Activated CD4-positive, CD25-positive, alpha-beta regulatory T cell treated with anti-CD3 and anti-CD28 coated beads, Interleukin-2, amount 50 U/mL, for 16 hours (primary cell): ENCODE results near the gene CHST11.

Experiments used
- DNase-seq: peaks from one replicate; pipeline ENCODE4 v3.0.0-alpha.2; 2020; ENCODE audit warnings: low read depth, low spot score

The CHST11 gene

DNA sequence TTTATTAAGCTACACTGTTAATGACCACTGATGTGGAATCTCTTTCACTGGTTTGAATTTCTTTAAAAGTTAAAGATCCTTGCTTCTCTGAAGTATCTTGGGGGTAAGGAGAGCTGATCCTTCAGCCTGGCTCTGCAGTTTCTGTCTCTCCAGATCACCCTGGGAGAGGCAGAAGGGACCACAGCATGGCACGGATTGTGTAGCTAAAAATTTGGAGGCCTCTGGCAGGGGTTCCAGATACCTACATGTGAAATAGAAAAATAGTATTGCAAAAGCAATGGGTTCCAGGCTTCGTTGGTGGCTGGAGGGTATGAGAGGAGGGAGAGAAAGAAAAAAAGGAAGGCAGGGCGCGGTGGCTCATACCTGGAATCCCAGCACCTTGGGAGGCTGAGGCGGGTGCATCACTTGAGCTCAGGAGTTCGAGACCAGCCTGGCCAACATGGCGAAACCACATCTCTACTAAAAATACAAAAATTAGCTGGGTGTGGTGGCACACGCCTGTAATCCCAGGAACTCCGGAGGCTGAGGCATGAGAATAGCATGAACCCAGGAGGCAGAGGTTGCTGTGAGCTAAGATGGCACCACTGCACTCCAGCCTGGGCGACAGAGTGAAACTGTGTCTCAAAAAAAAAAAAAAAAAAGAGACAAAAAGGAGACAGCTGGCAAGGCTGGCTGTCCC, 3.4 kb downstream of the CHST11 start:
- no peak for DNase-seq

DNA sequence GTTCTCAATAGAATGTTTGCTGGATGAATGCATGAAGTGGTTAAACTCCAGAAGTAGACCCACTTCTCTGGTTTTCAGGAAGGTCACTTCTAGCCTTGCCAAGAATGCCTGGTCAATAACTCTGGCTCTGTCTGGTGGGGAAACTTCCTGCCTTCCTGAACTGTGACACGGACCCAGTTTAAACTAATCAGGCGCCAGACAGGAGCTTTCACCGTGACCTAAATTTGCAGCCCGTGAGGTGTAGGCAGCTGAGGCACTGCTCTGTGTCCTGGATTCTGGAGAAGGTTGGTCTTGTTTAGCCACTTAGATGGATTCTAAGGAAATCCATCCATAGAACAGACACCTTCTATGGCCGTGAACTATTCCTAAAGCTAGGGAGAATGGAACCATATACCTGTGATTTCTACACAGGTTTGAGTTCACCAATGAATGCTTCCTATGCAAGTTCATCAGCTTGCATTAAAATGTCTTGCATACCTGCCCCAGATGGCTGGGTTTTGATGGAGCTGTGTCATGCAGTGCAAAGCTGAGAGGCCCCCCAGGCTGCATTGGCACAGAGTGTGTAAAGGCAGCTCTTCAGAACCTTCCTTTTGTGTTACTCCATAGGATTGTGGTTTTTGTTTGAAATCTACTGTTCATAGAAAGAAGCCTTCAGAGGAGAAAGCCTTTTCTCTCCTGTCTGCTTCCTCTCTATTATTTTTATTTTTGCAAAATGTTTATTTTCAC, 4.4 kb downstream of the CHST11 start:
- DNase-seq = no peak

DNA sequence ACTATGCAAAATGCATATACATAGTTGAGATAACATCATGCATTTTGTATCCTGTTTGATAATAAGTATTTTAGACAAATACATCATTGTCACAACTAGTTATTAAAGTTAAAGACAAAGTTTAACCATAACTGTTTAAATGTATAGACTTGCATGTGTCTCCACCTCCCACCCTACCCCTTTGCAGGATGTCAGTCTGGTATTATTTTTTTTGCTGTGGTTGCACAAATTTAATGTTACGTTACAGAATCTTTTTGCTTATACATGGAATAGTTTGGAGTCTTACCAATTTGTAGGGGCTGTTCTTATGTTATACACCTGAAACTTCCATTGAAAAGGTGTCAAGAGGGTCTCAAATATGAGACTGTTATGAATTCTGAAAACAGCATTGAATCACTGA, 5.6 kb downstream of the CHST11 start:
- no peak for DNase-seq

DNA sequence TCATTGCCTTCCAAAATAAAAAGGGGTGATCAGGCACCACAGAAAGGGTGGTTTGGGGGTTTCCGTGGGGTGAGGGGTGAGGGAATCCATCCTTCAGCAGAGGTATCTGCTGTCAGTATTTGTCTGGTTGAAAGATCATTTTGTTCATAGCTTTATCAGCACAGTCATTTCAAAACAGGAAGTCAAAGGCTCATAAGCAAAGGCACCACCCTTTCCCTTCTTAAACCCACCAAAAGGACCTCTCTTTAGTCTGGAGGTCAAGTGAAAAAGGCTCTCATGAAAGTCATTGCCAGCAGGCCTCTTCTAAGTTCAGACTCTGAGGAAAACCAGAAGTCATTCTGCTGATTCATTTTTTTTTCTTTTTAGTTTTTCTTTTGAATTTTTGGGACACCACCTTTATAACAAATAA, 6.2 kb downstream of the CHST11 start:
- DNase-seq = no peak

DNA sequence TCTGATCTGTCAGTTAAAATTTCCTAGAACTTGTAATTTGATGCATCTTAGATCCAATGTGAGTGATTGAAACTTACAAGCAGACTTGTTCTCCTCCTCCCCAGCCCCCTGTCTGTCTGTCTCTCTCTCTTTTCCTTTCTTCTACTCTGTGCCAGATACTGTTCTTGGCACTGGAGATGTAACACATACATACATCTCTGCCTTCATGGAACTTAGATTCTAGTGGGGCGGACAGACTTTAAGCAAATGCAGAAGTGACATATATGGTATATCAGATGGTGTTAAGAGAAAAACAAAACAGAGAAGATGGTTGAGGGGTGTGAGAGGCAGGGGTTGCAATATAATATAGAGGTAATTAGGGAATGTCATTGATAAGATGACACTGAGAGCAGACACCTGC, 6.6 kb downstream of the CHST11 start:
- DNase-seq = no peak

DNA sequence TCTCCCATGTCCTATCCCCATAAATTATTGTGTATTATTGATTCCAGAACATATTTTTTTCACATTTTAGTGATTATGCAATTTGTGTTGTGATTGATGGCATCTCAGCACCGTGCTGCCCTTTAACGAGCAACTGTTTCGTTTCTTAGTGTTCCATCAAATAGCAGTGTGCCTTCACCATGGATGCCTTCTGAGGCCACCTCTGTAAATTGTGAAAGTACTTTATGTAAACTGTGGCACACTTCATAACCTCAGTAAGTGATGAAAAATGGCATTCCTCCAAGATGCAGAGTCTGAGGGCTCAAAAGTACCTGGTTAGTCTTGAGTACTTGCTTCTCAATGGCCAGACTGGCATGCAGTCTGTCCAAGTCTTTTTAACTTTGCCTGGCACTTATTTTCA, 8.2 kb downstream of the CHST11 start:
- no peak for DNase-seq

DNA sequence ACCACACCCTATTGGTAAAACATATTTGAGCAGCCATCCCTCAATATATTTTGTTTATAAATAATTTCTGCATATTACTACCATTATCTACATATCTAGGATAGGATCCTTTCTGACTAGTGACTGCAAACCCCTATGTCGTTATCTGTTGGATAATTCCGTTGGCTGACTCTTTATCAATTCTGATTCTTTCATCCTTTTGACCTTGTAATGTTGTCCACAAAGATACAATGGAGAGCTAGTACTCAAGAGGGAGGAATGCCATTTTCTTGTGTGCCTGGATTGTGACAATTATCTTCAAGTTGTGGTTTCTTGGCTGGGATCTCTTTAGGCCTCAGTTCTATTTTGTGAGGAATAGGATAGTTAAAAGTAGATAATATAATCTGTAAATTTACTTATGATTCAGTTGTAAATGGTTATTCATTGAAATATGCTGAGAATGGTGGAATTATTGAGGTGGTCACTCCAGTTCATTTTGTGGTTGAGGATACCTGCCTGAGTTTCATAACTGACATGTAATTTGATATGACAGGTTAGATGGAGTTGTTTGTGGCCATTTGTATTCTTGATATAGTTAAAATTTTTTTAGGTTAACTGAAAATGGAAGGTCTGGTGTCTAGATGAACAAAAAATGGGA, 10.1 kb downstream of the CHST11 start:
- no peak for DNase-seq

DNA sequence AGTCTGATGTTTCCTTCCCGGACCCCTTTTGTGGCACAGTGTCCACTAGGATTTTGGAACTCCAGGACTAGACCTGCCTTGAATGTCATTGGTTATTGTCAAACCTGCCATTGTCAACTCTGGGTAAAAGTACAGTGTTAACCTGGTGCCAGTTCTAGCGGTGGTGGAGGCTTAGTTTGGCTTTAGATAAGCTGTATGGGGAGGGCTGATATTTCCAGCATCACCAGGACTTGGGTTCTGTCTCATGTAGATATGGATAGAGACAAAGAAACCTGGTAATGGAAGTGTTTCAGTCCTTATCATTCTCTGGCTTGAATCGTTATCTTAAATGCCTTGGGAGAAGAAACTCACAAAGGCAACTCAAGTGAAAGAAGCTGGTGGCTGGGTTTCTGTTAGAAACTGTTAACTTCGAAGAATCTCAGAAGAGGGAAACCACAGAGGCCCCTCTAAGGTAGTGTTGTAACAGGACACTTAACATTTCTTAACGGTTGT, 10.6 kb downstream of the CHST11 start:
- DNase-seq = no peak

DNA sequence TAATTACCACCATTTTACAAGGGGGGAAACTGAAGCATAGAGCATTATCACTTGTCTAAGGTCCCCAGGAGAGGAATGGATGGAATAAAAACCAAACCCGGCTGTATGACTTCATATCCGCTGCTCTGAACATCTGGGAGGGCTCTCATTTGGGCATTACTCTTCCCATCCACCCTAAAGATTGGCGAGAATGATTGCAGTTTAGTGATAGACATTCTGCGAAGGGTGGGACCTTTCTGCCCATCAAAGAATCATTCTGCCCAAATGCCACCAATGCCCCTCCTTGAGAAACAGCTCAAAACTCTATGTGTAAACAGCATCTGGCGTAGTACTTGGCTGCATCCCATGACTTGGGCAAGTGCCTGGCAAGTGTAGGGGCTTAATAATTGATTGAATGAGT, 11.6 kb downstream of the CHST11 start:
- no peak for DNase-seq

DNA sequence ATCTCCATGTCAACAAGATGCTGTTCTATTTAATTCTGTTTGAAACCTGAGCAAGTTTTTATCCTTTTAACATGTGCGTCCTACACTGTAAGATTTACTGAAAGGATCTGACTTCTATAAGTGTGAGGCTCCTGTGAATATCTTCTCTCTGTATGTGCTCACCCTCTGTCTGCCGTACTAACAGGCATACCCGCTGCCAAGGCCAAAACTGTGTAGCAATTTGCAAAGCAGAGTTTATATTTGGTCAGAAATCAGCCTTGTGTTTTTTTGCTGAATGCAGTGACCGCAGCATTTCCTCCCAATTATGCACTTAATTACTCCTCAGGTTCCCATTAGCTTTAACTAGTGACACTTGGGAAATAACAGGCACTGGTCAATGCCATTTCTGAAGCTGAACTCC, 12.3 kb downstream of the CHST11 start:
- DNase-seq = no peak

DNA sequence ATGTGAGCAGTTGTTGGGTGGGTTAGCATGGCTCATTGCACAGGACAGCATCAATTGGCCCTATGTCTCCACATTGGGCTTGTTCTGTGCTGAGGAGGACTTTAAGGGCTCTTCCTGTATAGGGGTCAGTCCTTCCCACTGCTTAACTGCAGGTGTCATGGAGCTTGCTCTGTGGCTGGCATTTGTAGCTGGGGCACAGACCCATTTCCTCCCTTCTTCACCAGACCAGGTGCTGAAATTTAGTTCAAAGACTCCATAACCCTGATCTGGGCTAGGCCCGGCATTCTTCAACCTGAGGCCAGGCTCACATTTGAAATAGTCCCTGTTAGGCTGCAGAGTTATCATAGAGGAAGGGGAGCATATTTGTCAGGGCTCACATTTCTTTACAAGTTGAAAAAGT, 12.8 kb downstream of the CHST11 start:
- no peak for DNase-seq

DNA sequence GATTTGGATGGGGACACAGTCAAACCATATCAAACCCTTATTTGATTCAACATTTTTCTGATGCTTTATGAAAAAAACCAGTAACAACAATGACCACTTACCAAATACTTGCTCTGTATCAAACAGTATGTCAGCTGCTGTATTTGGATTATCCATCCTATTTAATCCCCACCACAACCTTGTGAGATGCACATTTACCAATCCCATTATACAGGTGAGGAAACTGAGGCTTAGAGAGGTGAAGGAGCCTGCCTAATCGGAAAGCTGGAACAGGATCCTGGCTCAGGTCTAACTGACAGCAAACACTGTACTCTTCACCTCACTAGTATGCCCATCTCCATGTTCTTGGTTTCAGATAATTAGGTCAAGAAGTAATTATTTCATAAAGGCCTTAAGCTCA, 13.8 kb downstream of the CHST11 start:
- DNase-seq = no peak

DNA sequence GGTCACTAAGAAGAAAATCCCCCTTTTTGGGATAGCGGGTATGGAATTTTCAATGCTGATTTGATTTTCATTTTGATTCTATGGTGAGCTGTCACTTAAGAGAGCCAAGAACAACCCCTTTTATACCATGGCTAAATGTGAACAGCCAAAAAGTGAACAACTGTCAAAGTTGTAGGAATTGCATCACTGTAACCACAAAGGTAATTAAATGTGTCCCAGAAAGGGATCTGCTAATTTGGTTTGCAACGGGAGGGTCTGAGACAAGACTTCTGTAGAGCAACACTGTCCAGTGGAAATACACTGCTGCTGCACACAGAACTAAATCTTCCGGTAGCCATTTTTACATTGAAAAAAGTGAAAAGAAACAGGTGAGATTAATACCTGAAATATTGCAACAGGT, 14.6 kb downstream of the CHST11 start:
- DNase-seq = no peak

DNA sequence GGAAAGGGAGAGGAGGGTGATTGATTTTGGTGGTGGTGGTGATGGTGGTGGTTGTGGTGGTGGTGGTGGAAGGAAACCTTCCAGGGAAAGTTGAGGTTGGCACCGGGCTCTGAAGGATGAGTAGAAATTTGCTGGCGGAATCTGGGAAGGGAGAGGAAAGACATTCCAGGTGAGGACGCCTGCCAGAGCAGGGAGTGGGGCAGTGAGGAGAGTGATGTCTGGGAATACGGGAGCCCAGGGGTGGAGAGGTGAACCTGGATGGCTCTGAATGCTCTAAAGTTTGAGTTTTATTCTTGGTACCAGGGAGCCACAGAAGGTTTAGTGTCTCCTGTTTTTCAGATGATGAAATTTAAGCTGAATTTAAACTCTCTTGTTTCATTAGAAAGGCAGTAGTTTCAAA, 16.0 kb downstream of the CHST11 start:
- no peak for DNase-seq

DNA sequence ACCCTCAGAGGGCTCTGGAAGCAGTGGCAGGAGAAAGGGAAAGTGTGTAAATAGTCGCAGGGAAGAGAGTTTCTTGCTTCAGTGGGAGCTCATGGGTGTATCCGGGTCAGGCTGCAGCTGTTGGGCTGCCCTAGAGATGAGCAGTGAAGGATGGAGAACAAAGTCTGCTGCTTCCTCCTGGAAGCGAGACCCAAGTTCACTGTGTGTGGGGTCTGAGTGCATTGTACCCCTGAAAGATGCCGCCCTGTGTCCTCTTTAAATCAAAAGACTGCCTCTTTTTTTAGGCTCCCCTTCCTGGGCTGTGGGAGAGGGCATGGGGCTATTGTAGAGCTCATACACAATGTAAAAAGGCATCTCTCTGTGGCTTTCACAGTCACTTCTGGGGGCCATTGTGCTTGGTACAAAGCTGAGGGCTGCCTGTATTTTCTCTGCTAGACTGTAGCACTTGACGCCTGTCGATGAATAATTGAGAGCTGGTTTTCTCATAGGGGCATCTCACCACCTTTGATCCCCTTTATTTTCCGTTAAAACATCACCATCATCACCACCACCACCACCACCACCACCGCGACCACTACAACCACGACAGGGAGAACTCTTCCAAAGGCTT, 16.7 kb downstream of the CHST11 start:
- no peak for DNase-seq

DNA sequence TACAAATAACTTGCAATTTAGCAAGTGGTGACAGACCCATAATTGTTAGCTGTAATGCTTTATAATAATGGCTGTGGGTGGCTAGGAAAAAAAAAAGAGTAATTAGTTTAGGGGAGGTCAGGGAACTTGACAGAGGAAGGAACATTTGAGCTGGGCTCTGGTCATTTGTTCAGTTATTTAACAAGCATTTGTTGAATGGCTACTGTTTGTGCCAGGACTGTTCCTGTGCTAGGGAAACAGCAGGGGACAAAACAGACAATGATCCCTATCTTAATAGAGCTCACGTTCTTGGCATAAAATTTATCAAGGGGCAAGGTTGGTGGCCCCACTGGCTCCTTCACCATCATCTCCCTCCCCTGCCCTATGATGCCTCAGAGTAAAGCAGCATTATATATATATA, 18.5 kb downstream of the CHST11 start:
- DNase-seq = no peak

DNA sequence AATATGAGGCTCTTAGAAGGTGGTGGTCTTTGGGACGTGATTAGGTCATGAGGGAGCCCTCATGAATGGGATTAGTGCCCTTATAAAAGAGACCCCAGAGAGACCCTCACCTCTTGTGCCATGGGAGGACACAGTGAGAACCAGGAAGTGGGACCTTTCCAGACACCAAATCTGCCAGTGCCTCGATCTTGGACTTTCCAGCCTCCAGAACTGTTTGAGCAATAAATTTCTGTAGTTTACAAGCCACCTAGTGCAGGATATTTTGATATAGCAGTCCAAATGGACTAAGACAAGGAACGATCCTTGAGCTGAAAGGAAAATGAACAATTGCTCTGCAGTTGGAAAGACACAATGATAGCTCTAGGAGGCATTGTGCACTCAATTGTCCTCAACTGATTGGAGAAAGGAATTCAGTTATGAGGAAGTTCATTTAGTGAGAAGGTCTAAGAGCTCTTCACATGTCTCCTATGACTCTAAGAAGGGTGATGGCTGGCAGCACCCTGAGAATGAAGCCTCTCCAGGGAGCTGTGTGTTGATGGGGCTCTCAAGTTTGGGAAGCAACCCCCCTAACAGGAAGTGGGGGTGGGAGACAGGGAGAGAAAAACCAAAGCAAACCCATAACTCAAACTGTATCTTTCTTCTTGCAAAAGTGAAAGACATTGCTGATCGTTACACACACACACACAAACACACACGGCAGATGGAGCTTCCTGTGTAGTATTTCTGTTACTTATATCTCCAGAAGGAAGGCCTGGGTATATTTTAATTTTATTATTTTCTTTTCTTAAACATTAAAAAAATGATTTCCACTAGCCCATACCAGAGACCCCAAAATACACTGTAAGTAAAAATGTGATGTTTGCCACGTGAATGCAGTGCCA, 21.0 kb downstream of the CHST11 start:
- DNase-seq = no peak

DNA sequence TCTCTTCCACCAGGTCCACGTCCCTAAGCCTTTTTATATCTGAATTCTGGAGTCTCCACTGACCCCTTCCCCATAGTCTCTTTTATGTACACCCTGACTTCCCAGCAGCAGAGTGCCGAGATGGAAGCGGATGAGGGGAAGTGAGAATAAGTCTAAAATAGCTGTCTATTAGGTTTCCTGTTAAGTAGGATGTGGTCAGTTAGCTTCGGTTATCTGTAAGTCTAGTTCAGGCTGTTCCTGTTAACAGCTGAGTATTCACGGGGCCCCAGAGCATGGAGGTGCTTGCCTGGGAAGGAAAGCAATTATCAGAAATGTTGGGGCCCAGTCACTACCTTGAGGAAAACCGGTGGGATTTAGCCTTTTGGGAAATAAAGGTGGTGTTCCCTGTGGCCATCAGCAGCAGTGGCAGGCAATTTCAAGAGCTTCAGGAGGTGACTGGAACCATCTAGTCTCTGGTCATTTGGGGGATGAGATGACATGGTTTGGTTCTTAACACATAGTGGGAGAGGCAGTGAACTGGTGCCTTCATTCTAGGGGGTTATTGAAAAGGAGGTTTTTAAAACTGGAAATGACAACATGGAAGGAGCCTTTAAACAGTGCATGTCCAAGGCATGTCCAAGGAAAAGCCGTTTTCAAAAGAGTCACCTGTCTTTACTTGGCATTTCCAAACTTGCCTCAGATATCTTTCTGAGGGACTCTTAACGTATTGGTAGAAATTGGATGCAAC, 21.8 kb downstream of the CHST11 start:
- no peak for DNase-seq

DNA sequence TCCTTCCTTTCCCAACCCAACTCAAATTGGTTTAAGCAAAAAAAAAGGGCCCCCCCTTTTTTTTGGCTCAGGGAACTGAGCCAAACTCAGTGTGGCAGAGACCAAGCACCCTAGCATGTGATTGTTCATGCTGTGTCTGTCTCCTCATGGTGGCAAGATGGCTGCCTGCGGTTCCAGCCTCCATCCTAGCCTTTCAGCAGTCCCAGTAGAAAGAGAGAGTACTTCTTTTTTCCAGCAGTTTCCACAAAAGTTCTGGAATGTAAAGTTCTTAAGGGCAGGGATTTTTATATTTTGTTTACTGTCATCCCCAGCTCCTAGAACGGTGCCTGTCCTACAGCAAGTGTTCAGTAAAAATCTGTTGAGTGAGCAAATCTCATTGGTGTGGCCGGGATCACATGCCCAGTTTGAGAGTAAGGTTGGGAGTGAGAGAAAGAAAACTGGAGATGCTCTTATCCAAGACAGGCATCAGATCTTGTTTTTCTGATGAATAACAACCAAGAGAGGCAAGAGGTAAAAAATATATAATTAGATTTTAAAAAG, 22.4 kb downstream of the CHST11 start:
- DNase-seq = no peak

DNA sequence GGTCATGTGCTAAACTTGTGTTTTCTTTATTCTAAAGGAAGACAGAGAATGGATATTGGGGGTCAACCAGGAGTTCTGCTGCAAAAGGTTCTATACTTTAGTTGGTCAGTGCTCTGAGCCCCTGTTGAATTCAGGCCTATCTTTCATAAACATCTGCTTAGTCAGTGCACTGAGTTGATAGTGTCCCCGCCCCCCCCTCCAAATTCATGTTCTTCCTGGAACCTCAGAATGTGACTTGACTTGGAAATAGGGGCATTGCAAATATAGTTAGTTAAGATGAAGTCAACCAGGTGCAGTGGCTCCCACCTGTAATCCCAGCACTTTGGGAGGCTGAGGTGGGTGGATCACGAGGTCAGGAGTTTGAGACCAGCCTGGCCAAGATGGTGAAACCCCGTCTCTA, 23.3 kb downstream of the CHST11 start:
- DNase-seq = no peak
